ENCODE data around the gene INPP4B.

- TF ChIP-seq CTCF (IDR thresholded peaks at IDR 0.05 in 2 of 3, conservative IDR thresholded peaks at IDR 0.05 in 1 of 3; ENCODE audit: borderline replicate concordance in 1 of 3, insufficient read depth in 1 of 3, low read depth in 2 of 3, low read length in 2 of 3) (no peak), POLR2A (IDR thresholded peaks at IDR 0.05; ENCODE audit: borderline replicate concordance, extremely low read depth, insufficient read depth, insufficient read length) (no peak), ZNF274 (IDR thresholded peaks at IDR 0.05; ENCODE audit: low read depth, low read length) (no peak), EGR1 (IDR thresholded peaks at IDR 0.05; ENCODE audit: low read depth) (no peak), EZH2phosphoT487 (IDR thresholded peaks at IDR 0.05; ENCODE audit: borderline replicate concordance) (no peak)
- TF ChIP-seq, protein P1, sequence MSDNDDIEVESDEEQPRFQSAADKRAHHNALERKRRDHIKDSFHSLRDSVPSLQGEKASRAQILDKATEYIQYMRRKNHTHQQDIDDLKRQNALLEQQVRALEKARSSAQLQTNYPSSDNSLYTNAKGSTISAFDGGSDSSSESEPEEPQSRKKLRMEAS (IDR thresholded peaks at IDR 0.05): no peak
Measured at GRCh38 chr4:142728233-142728632, 117.9 kb downstream of the INPP4B start.
